ENCODE results near the gene PAK1.

Gene PAK1

GRCh38 chr11:77371646-77372045, 102.2 kb downstream of the PAK1 start:
- Histone ChIP-seq H3K4me2 (ENCODE audit: insufficient read depth, low read length, poor library complexity, severe bottlenecking) (no peak overlapping the region), H3K23ac (ENCODE audit: low read depth, low read length, poor library complexity) (no peak overlapping the region), H2AK5ac (ENCODE audit: low read depth, low read length) (no peak overlapping the region), H3K4me1 (ENCODE audit: control insufficient read depth in 2 of 2, insufficient read depth in 1 of 2, low read depth in 1 of 2, low read length in 2 of 2) (no peaks in the 10 kb centered on the region), H2BK5ac (ENCODE audit: low read length) (no peak overlapping the region), H2BK120ac (ENCODE audit: low read depth, low read length) (no peak overlapping the region), H4K8ac (ENCODE audit: low read depth, low read length) (no peak overlapping the region), H2AFZ (ENCODE audit: low read length) (no peak overlapping the region), H3K27me3 (ENCODE audit: control insufficient read depth in 3 of 3, insufficient read depth in 3 of 3, low read depth in 1 of 3, low read length in 3 of 3) (no peaks in the 10 kb centered on the region), H3K4me3 (ENCODE audit: low read length in 2 of 2) (no peak overlapping the region), H3K9ac (ENCODE audit: low read depth, low read length, poor library complexity) (no peak overlapping the region), H3K27ac (replicated peaks; ENCODE audit: low read length) (no peak overlapping the region), H3K14ac (ENCODE audit: low read length) (no peak overlapping the region), H3K4ac (ENCODE audit: low read length) (no peak overlapping the region), H2BK15ac (ENCODE audit: low read length) (no peak overlapping the region), H3K9me3 (replicated peaks in 1 of 2; ENCODE audit: control insufficient read depth in 2 of 2, insufficient read depth in 1 of 2, low read depth in 1 of 2, low read length in 2 of 2) (peaks cover 0 to under 1% of the 10 kb centered on the region in 2 donors), H3K18ac (ENCODE audit: low read length) (no peak overlapping the region), H3K36me3 (replicated peaks in 1 of 2; ENCODE audit: control insufficient read depth in 2 of 2, insufficient read depth in 2 of 2, low read length in 2 of 2) (peaks cover 2 to 65% of the 10 kb centered on the region in 2 donors), H3K79me1 (ENCODE audit: low read depth, low read length) (no peaks in the 10 kb centered on the region), H2BK12ac (ENCODE audit: low read length) (no peak overlapping the region), H4K91ac (ENCODE audit: low read depth, low read length, poor library complexity) (no peak overlapping the region)
- DNase-seq (ENCODE audit: low spot score), result no peak

- H3K27me3 ChIP-seq (ENCODE audit: control insufficient read depth in 3 of 3, insufficient read depth in 3 of 3, low read depth in 1 of 3, low read length in 3 of 3), result no peaks in the 10 kb centered on the region
- DNase-seq (ENCODE audit: low spot score), result no peak
Observed at GRCh38 chr11:77370217-77370616, 103.7 kb downstream of the PAK1 start.

GRCh38 chr11:77361184-77361583, 112.7 kb downstream of the PAK1 start:
- Histone ChIP-seq H2BK12ac (ENCODE audit: low read length) (no peak overlapping the region), H2AK5ac (ENCODE audit: low read depth, low read length) (no peak overlapping the region), H3K36me3 (replicated peaks in 1 of 2; ENCODE audit: control insufficient read depth in 2 of 2, insufficient read depth in 2 of 2, low read length in 2 of 2) (peaks cover 0 to 61% of the 10 kb centered on the region in 2 donors), H3K9me3 (replicated peaks in 1 of 2; ENCODE audit: control insufficient read depth in 2 of 2, insufficient read depth in 1 of 2, low read depth in 1 of 2, low read length in 2 of 2) (peaks cover 0 to 12% of the 10 kb centered on the region in 2 donors), H3K23ac (ENCODE audit: low read depth, low read length, poor library complexity) (no peak overlapping the region), H3K14ac (ENCODE audit: low read length) (no peak overlapping the region), H2BK120ac (ENCODE audit: low read depth, low read length) (no peak overlapping the region), H3K4me2 (ENCODE audit: insufficient read depth, low read length, poor library complexity, severe bottlenecking) (no peak overlapping the region), H3K4me3 (ENCODE audit: low read length in 2 of 2) (no peak overlapping the region), H3K9ac (ENCODE audit: low read depth, low read length, poor library complexity) (no peak overlapping the region), H3K4me1 (ENCODE audit: control insufficient read depth in 2 of 2, insufficient read depth in 1 of 2, low read depth in 1 of 2, low read length in 2 of 2) (no peaks in the 10 kb centered on the region), H3K27ac (replicated peaks; ENCODE audit: low read length) (no peak overlapping the region), H3K4ac (ENCODE audit: low read length) (no peak overlapping the region), H3K79me1 (ENCODE audit: low read depth, low read length) (peaks cover 2% of the 10 kb centered on the region), H2BK5ac (ENCODE audit: low read length) (no peak overlapping the region), H3K18ac (ENCODE audit: low read length) (no peak overlapping the region), H4K91ac (ENCODE audit: low read depth, low read length, poor library complexity) (no peak overlapping the region), H2AFZ (ENCODE audit: low read length) (no peak overlapping the region), H2BK15ac (ENCODE audit: low read length) (no peak overlapping the region), H4K8ac (ENCODE audit: low read depth, low read length) (no peak overlapping the region), H3K27me3 (ENCODE audit: control insufficient read depth in 3 of 3, insufficient read depth in 3 of 3, low read depth in 1 of 3, low read length in 3 of 3) (no peaks in the 10 kb centered on the region)
- WGBS, 2 donors (ENCODE audit: extremely low coverage in 2 of 2, insufficient read length in 2 of 2, insufficient replicate concordance in 1 of 2), result no CpG with 5 or more reads among the region's 3 CpGs
- DNase-seq (ENCODE audit: low spot score), result no peak

More at GRCh38 chr11:77370217-77370616, 103.7 kb downstream of the PAK1 start:
- Histone ChIP-seq H3K14ac (ENCODE audit: low read length) (no peak overlapping the region), H3K36me3 (replicated peaks in 1 of 2; ENCODE audit: control insufficient read depth in 2 of 2, insufficient read depth in 2 of 2, low read length in 2 of 2) (peaks cover 2 to 59% of the 10 kb centered on the region in 2 donors), H3K4me3 (ENCODE audit: low read length in 2 of 2) (no peak overlapping the region), H2BK12ac (ENCODE audit: low read length) (no peak overlapping the region), H4K8ac (ENCODE audit: low read depth, low read length) (no peak overlapping the region), H2AFZ (ENCODE audit: low read length) (no peak overlapping the region), H3K79me1 (ENCODE audit: low read depth, low read length) (no peaks in the 10 kb centered on the region), H3K23ac (ENCODE audit: low read depth, low read length, poor library complexity) (no peak overlapping the region), H2AK5ac (ENCODE audit: low read depth, low read length) (no peak overlapping the region), H3K27ac (replicated peaks; ENCODE audit: low read length) (no peak overlapping the region), H3K4me2 (ENCODE audit: insufficient read depth, low read length, poor library complexity, severe bottlenecking) (no peak overlapping the region), H3K18ac (ENCODE audit: low read length) (no peak overlapping the region), H2BK5ac (ENCODE audit: low read length) (no peak overlapping the region), H3K4me1 (ENCODE audit: control insufficient read depth in 2 of 2, insufficient read depth in 1 of 2, low read depth in 1 of 2, low read length in 2 of 2) (no peaks in the 10 kb centered on the region), H3K4ac (ENCODE audit: low read length) (no peak overlapping the region), H3K9me3 (replicated peaks in 1 of 2; ENCODE audit: control insufficient read depth in 2 of 2, insufficient read depth in 1 of 2, low read depth in 1 of 2, low read length in 2 of 2) (peaks cover 0 to 12% of the 10 kb centered on the region in 2 donors), H4K91ac (ENCODE audit: low read depth, low read length, poor library complexity) (no peak overlapping the region), H2BK15ac (ENCODE audit: low read length) (no peak overlapping the region), H3K9ac (ENCODE audit: low read depth, low read length, poor library complexity) (no peak overlapping the region), H2BK120ac (ENCODE audit: low read depth, low read length) (no peak overlapping the region)
- no CpG with 5 or more reads among the region's 1 CpG for WGBS, 2 donors (ENCODE audit: extremely low coverage in 2 of 2, insufficient read length in 2 of 2, insufficient replicate concordance in 1 of 2)

- H3K18ac ChIP-seq (ENCODE audit: low read length), result no peak overlapping the region
- H2BK15ac ChIP-seq (ENCODE audit: low read length), result no peak overlapping the region
- H3K23ac ChIP-seq (ENCODE audit: low read depth, low read length, poor library complexity), result no peak overlapping the region
- H2BK12ac ChIP-seq (ENCODE audit: low read length), result no peak overlapping the region
- peaks cover 4 to 75% of the 10 kb centered on the region in 2 donors for H3K36me3 ChIP-seq (replicated peaks in 1 of 2; ENCODE audit: control insufficient read depth in 2 of 2, insufficient read depth in 2 of 2, low read length in 2 of 2)
- no peaks in the 10 kb centered on the region for H3K4me1 ChIP-seq (ENCODE audit: control insufficient read depth in 2 of 2, insufficient read depth in 1 of 2, low read depth in 1 of 2, low read length in 2 of 2)
- H3K4me3 ChIP-seq (ENCODE audit: low read length in 2 of 2), result no peak overlapping the region
- H3K9me3 ChIP-seq (replicated peaks in 1 of 2; ENCODE audit: control insufficient read depth in 2 of 2, insufficient read depth in 1 of 2, low read depth in 1 of 2, low read length in 2 of 2), result peaks cover 0 to 5% of the 10 kb centered on the region in 2 donors
- no peak overlapping the region for H3K4ac ChIP-seq (ENCODE audit: low read length)
- no peak overlapping the region for H2BK120ac ChIP-seq (ENCODE audit: low read depth, low read length)
- no peak overlapping the region for H3K27ac ChIP-seq (replicated peaks; ENCODE audit: low read length)
- H3K9ac ChIP-seq (ENCODE audit: low read depth, low read length, poor library complexity), result no peak overlapping the region
- no peak overlapping the region for H2AK5ac ChIP-seq (ENCODE audit: low read depth, low read length)
- no peak overlapping the region for H3K14ac ChIP-seq (ENCODE audit: low read length)
- no peak for DNase-seq (ENCODE audit: low spot score)
- H3K27me3 ChIP-seq (ENCODE audit: control insufficient read depth in 3 of 3, insufficient read depth in 3 of 3, low read depth in 1 of 3, low read length in 3 of 3), result no peaks in the 10 kb centered on the region
- H4K91ac ChIP-seq (ENCODE audit: low read depth, low read length, poor library complexity), result no peak overlapping the region
- no peak overlapping the region for H3K4me2 ChIP-seq (ENCODE audit: insufficient read depth, low read length, poor library complexity, severe bottlenecking)
- no peak overlapping the region for H4K8ac ChIP-seq (ENCODE audit: low read depth, low read length)
- peaks cover 2% of the 10 kb centered on the region for H3K79me1 ChIP-seq (ENCODE audit: low read depth, low read length)
- no peak overlapping the region for H2AFZ ChIP-seq (ENCODE audit: low read length)
- H2BK5ac ChIP-seq (ENCODE audit: low read length), result no peak overlapping the region
Observed at GRCh38 chr11:77359481-77359880, 114.4 kb downstream of the PAK1 start.

Measured in neuronal stem cell (in vitro differentiated cells).